ENCODE results near the gene DOHH.

The DOHH gene

DNA sequence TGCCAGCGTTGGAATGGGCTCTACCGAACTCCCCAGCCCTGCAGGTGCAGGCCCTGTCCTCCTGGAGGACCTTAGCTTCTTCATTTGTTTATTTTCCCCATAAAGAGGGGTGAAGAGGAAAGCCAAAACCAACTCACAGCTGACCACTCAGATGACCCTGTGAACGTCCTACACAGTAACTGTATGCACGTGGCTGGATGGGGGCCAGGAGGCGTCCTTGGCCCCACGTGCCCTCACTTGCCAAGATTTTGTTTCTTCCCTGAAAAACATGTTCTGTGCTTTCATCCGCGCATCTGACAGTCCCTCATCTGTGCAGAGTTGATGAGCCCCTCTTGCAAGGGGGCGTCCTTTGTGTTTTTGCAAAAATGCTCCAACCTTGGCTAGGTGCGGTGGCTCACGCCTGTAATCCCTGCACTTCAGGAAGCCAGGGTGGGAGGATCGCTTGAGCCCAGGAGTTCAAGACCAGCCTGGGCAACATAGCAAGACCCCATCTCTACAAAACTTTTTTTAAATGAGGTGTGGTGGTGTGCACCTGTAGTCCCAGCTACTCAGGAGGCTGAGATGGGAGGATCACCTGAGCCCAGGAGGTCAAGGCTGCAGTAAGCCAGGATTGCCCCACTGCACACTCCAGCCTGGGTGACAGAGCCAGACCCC, 33.2 kb upstream of the DOHH start:
- H2AFZ ChIP-seq (ENCODE audit: insufficient read depth, low read length, poor library complexity) = no peak overlapping the region
- H3K36me3 ChIP-seq (ENCODE audit: control insufficient read depth in 1 of 2, insufficient read depth in 2 of 2, low read length in 2 of 2) = peaks cover 82 to 87% of the 10 kb centered on the region in 2 experiments
- H3K4ac ChIP-seq (ENCODE audit: low read depth, low read length) = no peak overlapping the region
- H4K12ac ChIP-seq (ENCODE audit: low read depth, low read length) = no peak overlapping the region
- no peak overlapping the region for H3K23ac ChIP-seq (ENCODE audit: low read length)
- H3K4me1 ChIP-seq (ENCODE audit: control insufficient read depth in 1 of 2, insufficient read depth in 2 of 2, low read length in 2 of 2) = peaks cover 2 to 8% of the 10 kb centered on the region in 2 experiments
- no peak overlapping the region for H4K8ac ChIP-seq (ENCODE audit: low read depth, low read length)
- H3K79me1 ChIP-seq (ENCODE audit: low read length) = no peaks in the 10 kb centered on the region
- no CpG with 5 or more reads among the region's 12 CpGs for WGBS (ENCODE audit: extremely low coverage, insufficient coverage, insufficient read length)
- H4K91ac ChIP-seq (ENCODE audit: low read depth, low read length) = no peak overlapping the region
- no peaks in the 10 kb centered on the region for H3K79me2 ChIP-seq (ENCODE audit: control insufficient read depth, insufficient read depth, low read length, poor library complexity)
- no peak for DNase-seq
- no peak overlapping the region for H2BK12ac ChIP-seq (ENCODE audit: low read length)
- H3K9ac ChIP-seq (ENCODE audit: low read length) = no peak overlapping the region
- no peaks in the 10 kb centered on the region for H3K27me3 ChIP-seq (ENCODE audit: insufficient read depth, low read length)
- no peak overlapping the region for H2BK120ac ChIP-seq (ENCODE audit: insufficient read depth, low read length, poor library complexity)
- H2BK5ac ChIP-seq (ENCODE audit: low read depth, low read length, poor library complexity) = no peak overlapping the region
- no peaks in the 10 kb centered on the region for H3K9me3 ChIP-seq (ENCODE audit: insufficient read depth, low read depth, low read length)
- no peak overlapping the region for H3K27ac ChIP-seq (ENCODE audit: low read depth, low read length)
- no peak overlapping the region for H3K4me3 ChIP-seq (ENCODE audit: low read depth, low read length)
- H3K14ac ChIP-seq (ENCODE audit: low read length) = no peak overlapping the region
- no peak overlapping the region for H2AK5ac ChIP-seq (ENCODE audit: low read length)
- no peak overlapping the region for H3K18ac ChIP-seq (ENCODE audit: low read length)
- no peak overlapping the region for H3K4me2 ChIP-seq (ENCODE audit: low read length)

DNA sequence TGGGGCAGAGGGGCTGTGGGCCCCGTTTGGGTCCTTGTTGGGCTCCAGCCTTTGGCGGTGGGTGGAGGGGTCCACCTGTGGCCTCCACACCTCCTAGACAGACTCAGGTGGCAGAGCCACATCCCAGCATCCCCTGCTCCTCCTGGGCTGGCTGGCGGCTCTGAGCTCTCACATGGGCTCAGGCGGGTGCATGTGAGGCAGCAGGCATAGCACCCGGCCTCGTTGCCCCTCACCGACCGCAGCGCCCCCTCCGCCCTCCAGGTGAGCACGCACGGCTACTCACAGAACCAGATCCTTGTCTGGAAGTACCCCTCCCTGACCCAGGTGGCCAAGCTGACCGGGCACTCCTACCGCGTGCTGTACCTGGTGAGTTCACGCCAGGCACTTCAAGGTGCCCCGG, 32.6 kb upstream of the DOHH start:
- Histone ChIP-seq H3K79me1 (ENCODE audit: low read length) (no peaks in the 10 kb centered on the region), H4K91ac (ENCODE audit: low read depth, low read length) (no peak overlapping the region), H2AK5ac (ENCODE audit: low read length) (no peak overlapping the region), H4K12ac (ENCODE audit: low read depth, low read length) (no peak overlapping the region), H3K4me3 (ENCODE audit: low read depth, low read length) (no peak overlapping the region), H2BK120ac (ENCODE audit: insufficient read depth, low read length, poor library complexity) (no peak overlapping the region), H2AFZ (ENCODE audit: insufficient read depth, low read length, poor library complexity) (no peak overlapping the region), H3K4me1 (ENCODE audit: control insufficient read depth in 1 of 2, insufficient read depth in 2 of 2, low read length in 2 of 2) (peaks cover 0 to 6% of the 10 kb centered on the region in 2 experiments), H3K79me2 (ENCODE audit: control insufficient read depth, insufficient read depth, low read length, poor library complexity) (no peaks in the 10 kb centered on the region), H3K9ac (ENCODE audit: low read length) (no peak overlapping the region), H3K14ac (ENCODE audit: low read length) (no peak overlapping the region), H3K18ac (ENCODE audit: low read length) (no peak overlapping the region), H3K4me2 (ENCODE audit: low read length) (no peak overlapping the region), H3K9me3 (ENCODE audit: insufficient read depth, low read depth, low read length) (no peaks in the 10 kb centered on the region), H3K23ac (ENCODE audit: low read length) (no peak overlapping the region), H3K36me3 (ENCODE audit: control insufficient read depth in 1 of 2, insufficient read depth in 2 of 2, low read length in 2 of 2) (peaks cover 79 to 87% of the 10 kb centered on the region in 2 experiments), H2BK12ac (ENCODE audit: low read length) (no peak overlapping the region), H3K4ac (ENCODE audit: low read depth, low read length) (no peak overlapping the region), H3K27ac (ENCODE audit: low read depth, low read length) (no peak overlapping the region), H3K27me3 (ENCODE audit: insufficient read depth, low read length) (no peaks in the 10 kb centered on the region), H2BK5ac (ENCODE audit: low read depth, low read length, poor library complexity) (no peak overlapping the region), H4K8ac (ENCODE audit: low read depth, low read length) (no peak overlapping the region)
- WGBS (ENCODE audit: extremely low coverage, insufficient coverage, insufficient read length) = no CpG with 5 or more reads among the region's 17 CpGs
- DNase-seq = no peak

DNA sequence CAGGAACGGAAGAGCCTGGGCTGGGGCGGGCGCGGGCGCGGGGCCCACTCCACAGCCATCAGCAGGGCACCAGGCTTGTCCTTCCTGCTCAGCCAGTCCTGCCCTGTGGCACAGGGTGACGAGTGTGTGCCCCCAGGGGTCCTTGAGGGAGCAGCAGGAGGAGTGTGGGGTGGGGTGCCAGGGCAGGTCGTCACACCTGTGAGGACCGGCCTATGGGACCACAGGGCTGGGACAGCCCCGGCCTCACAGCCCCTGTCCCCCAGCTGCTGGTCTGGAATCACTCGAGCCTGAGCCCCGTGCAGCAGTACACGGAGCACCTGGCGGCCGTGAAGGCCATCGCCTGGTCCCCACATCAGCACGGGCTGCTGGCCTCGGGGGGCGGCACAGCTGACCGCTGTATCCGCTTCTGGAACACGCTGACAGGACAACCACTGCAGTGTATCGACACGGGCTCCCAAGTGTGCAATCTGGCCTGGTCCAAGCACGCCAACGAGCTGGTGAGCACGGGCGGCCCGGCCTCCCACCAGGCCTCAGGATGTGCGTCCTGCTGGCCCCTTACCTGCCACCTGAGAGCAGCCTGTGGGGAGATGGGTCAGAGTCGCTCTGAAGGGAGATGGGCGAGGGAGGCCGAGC, 31.8 kb upstream of the DOHH start:
- H3K4me2 ChIP-seq (ENCODE audit: low read length) = no peak overlapping the region
- H4K12ac ChIP-seq (ENCODE audit: low read depth, low read length) = no peak overlapping the region
- H3K9ac ChIP-seq (ENCODE audit: low read length) = no peak overlapping the region
- no peak overlapping the region for H3K27ac ChIP-seq (ENCODE audit: low read depth, low read length)
- H4K91ac ChIP-seq (ENCODE audit: low read depth, low read length) = no peak overlapping the region
- H3K18ac ChIP-seq (ENCODE audit: low read length) = no peak overlapping the region
- H3K27me3 ChIP-seq (ENCODE audit: insufficient read depth, low read length) = no peaks in the 10 kb centered on the region
- H2BK120ac ChIP-seq (ENCODE audit: insufficient read depth, low read length, poor library complexity) = no peak overlapping the region
- no peak overlapping the region for H3K4me3 ChIP-seq (ENCODE audit: low read depth, low read length)
- no peak overlapping the region for H2BK5ac ChIP-seq (ENCODE audit: low read depth, low read length, poor library complexity)
- peaks cover 84 to 91% of the 10 kb centered on the region in 2 experiments for H3K36me3 ChIP-seq (ENCODE audit: control insufficient read depth in 1 of 2, insufficient read depth in 2 of 2, low read length in 2 of 2)
- no peaks in the 10 kb centered on the region for H3K79me1 ChIP-seq (ENCODE audit: low read length)
- H3K14ac ChIP-seq (ENCODE audit: low read length) = no peak overlapping the region
- no peak for DNase-seq
- no peaks in the 10 kb centered on the region for H3K9me3 ChIP-seq (ENCODE audit: insufficient read depth, low read depth, low read length)
- no peak overlapping the region for H2AK5ac ChIP-seq (ENCODE audit: low read length)
- no peak overlapping the region for H2BK12ac ChIP-seq (ENCODE audit: low read length)
- no peak overlapping the region for H2AFZ ChIP-seq (ENCODE audit: insufficient read depth, low read length, poor library complexity)
- H3K23ac ChIP-seq (ENCODE audit: low read length) = no peak overlapping the region
- peaks cover 0 to 6% of the 10 kb centered on the region in 2 experiments for H3K4me1 ChIP-seq (ENCODE audit: control insufficient read depth in 1 of 2, insufficient read depth in 2 of 2, low read length in 2 of 2)
- H3K4ac ChIP-seq (ENCODE audit: low read depth, low read length) = no peak overlapping the region
- no CpG with 5 or more reads among the region's 33 CpGs for WGBS (ENCODE audit: extremely low coverage, insufficient coverage, insufficient read length)
- H3K79me2 ChIP-seq (ENCODE audit: control insufficient read depth, insufficient read depth, low read length, poor library complexity) = no peaks in the 10 kb centered on the region
- H4K8ac ChIP-seq (ENCODE audit: low read depth, low read length) = no peak overlapping the region

DNA sequence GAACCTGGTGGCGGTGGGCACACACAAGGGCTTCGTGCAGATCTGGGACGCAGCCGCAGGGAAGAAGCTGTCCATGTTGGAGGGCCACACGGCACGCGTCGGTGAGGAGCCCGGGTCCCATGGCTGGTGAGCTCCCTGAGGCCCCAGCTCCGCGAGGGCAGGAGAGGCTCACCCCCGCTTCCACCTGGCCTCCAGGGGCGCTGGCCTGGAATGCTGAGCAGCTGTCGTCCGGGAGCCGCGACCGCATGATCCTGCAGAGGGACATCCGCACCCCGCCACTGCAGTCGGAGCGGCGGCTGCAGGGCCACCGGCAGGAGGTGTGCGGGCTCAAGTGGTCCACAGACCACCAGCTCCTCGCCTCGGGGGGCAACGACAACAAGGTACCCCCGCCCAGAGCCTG, 31.2 kb upstream of the DOHH start:
- no peak overlapping the region for H3K14ac ChIP-seq (ENCODE audit: low read length)
- no peak overlapping the region for H3K23ac ChIP-seq (ENCODE audit: low read length)
- peaks cover 86 to 91% of the 10 kb centered on the region in 2 experiments for H3K36me3 ChIP-seq (ENCODE audit: control insufficient read depth in 1 of 2, insufficient read depth in 2 of 2, low read length in 2 of 2)
- H3K27me3 ChIP-seq (ENCODE audit: insufficient read depth, low read length) = no peaks in the 10 kb centered on the region
- no peak overlapping the region for H2BK5ac ChIP-seq (ENCODE audit: low read depth, low read length, poor library complexity)
- no peak overlapping the region for H2BK12ac ChIP-seq (ENCODE audit: low read length)
- no peak overlapping the region for H4K8ac ChIP-seq (ENCODE audit: low read depth, low read length)
- H3K4ac ChIP-seq (ENCODE audit: low read depth, low read length) = no peak overlapping the region
- H3K9me3 ChIP-seq (ENCODE audit: insufficient read depth, low read depth, low read length) = no peaks in the 10 kb centered on the region
- H3K4me1 ChIP-seq (ENCODE audit: control insufficient read depth in 1 of 2, insufficient read depth in 2 of 2, low read length in 2 of 2) = peaks cover 0 to under 1% of the 10 kb centered on the region in 2 experiments
- no peak overlapping the region for H4K91ac ChIP-seq (ENCODE audit: low read depth, low read length)
- no peak overlapping the region for H3K18ac ChIP-seq (ENCODE audit: low read length)
- no peak overlapping the region for H2AK5ac ChIP-seq (ENCODE audit: low read length)
- no CpG with 5 or more reads among the region's 29 CpGs for WGBS (ENCODE audit: extremely low coverage, insufficient coverage, insufficient read length)
- no peaks in the 10 kb centered on the region for H3K79me2 ChIP-seq (ENCODE audit: control insufficient read depth, insufficient read depth, low read length, poor library complexity)
- H3K4me2 ChIP-seq (ENCODE audit: low read length) = no peak overlapping the region
- no peak overlapping the region for H3K4me3 ChIP-seq (ENCODE audit: low read depth, low read length)
- H2BK120ac ChIP-seq (ENCODE audit: insufficient read depth, low read length, poor library complexity) = no peak overlapping the region
- H3K79me1 ChIP-seq (ENCODE audit: low read length) = no peaks in the 10 kb centered on the region
- H3K9ac ChIP-seq (ENCODE audit: low read length) = no peak overlapping the region
- H3K27ac ChIP-seq (ENCODE audit: low read depth, low read length) = no peak overlapping the region
- H2AFZ ChIP-seq (ENCODE audit: insufficient read depth, low read length, poor library complexity) = no peak overlapping the region
- DNase-seq = no peak
- no peak overlapping the region for H4K12ac ChIP-seq (ENCODE audit: low read depth, low read length)
